Measurements from ENCODE around the gene MEPCE. TPM values are rescaled to one million over a fixed set of nuclear protein-coding genes. Genes with fewer than 3 reads are reported as not detected.
"Not testable (repeated sequence)": the region's sequence is repeated elsewhere in the genome, so short reads cannot be mapped to it uniquely, and the experiment has no call there.

Gene MEPCE
- total and polyA plus RNA-seq, 2 experiments from 2014 or later = 10.0 to 32.6 TPM

GRCh38 chr7:100446040-100446439 is 16.4 kb downstream of the MEPCE start (continued):
- TF ChIP-seq NANOG (IDR thresholded peaks at IDR 0.05; ENCODE audit: borderline replicate concordance) (no peak), ZNF462 (CRISPR knock-in tag; IDR thresholded peaks at IDR 0.05) (no peak), CTCF (conservative IDR thresholded peaks at IDR 0.05; ENCODE audit: low read depth in 2 of 2) (no peak), POLR2AphosphoS5 (IDR thresholded peaks at IDR 0.05; ENCODE audit: low read depth) (no peak), ZNF331 (CRISPR knock-in tag; IDR thresholded peaks at IDR 0.05; ENCODE audit: low read depth) (no peak)

- ATAC-seq; DNase-seq (ENCODE audit: low spot score); H3K4me1 ChIP-seq (ENCODE audit: insufficient read depth): not testable (repeated sequence)
Observed at GRCh38 chr7:100447363-100447762, 17.7 kb downstream of the MEPCE start.

More at GRCh38 chr7:100447363-100447762, 17.7 kb downstream of the MEPCE start:
- not testable (repeated sequence) for H2AFZ ChIP-seq; H3K4me3 ChIP-seq; H3K9me3 Mint-ChIP-seq; H3K27ac Mint-ChIP-seq; H3K9me2 ChIP-seq (ENCODE audit: insufficient read depth); H3K4me3 Mint-ChIP-seq; H3K4me2 ChIP-seq; H3K27ac ChIP-seq (ENCODE audit: low read depth); H3K36me3 Mint-ChIP-seq (ENCODE audit: low read depth); H3K27me3 ChIP-seq (ENCODE audit: insufficient read depth); H4K20me1 ChIP-seq (replicated peaks; ENCODE audit: insufficient read depth); H3F3A ChIP-seq (replicated peaks; ENCODE audit: low read depth); H3K36me3 ChIP-seq (ENCODE audit: insufficient read depth); H3K79me2 ChIP-seq (replicated peaks; ENCODE audit: insufficient read depth)
- Mint-ChIP-seq H3K4me1 (peaks cover 12% of the 10 kb centered on the region), H3K27me3 (ENCODE audit: insufficient read depth, low read depth, poor library complexity) (peaks cover 22% of the 10 kb centered on the region)

Data from GM23338 (cell line).